ENCODE results near the gene TMEM225.

DNA sequence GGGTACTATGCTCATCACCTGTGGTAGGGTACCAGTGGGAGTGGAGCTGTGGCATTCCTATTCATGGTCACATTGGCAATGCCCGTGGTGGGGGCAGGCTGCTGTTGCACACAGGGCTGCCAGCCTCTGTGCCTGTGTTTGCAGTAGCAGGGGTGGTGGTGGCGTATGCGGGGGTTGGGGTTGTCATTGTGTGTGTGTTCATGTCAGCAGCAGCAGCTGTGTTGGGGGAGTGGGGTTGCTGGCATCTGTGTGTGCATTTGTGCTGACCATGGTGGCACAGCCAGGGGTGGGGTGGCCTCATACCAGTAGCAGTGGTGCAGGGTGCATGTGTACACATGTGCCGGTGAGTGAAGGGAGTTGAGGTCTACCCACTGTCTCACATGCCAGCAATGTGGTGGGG, 34.4 kb downstream of the TMEM225 start:
- TF ChIP-seq POLR2A (IDR thresholded peaks at IDR 0.05; ENCODE audit: low read depth, low read length) (no peak), EZH2 (IDR thresholded peaks at IDR 0.05; ENCODE audit: borderline replicate concordance, low read depth, low read length, severe bottlenecking) (no peak), POLR2AphosphoS5 (IDR thresholded peaks at IDR 0.05; ENCODE audit: insufficient read depth, low read depth, low read length) (no peak), FOS (IDR thresholded peaks at IDR 0.05; ENCODE audit: borderline replicate concordance, insufficient read depth, low read length) (no peak)
- TF ChIP-seq, protein P1, sequence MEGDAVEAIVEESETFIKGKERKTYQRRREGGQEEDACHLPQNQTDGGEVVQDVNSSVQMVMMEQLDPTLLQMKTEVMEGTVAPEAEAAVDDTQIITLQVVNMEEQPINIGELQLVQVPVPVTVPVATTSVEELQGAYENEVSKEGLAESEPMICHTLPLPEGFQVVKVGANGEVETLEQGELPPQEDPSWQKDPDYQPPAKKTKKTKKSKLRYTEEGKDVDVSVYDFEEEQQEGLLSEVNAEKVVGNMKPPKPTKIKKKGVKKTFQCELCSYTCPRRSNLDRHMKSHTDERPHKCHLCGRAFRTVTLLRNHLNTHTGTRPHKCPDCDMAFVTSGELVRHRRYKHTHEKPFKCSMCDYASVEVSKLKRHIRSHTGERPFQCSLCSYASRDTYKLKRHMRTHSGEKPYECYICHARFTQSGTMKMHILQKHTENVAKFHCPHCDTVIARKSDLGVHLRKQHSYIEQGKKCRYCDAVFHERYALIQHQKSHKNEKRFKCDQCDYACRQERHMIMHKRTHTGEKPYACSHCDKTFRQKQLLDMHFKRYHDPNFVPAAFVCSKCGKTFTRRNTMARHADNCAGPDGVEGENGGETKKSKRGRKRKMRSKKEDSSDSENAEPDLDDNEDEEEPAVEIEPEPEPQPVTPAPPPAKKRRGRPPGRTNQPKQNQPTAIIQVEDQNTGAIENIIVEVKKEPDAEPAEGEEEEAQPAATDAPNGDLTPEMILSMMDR (IDR thresholded peaks at IDR 0.05; ENCODE audit: extremely low read depth in 1 of 2, insufficient read depth in 1 of 2, low read depth in 1 of 2, low read length in 2 of 2): no peak
- TF ChIP-seq, protein P2, sequence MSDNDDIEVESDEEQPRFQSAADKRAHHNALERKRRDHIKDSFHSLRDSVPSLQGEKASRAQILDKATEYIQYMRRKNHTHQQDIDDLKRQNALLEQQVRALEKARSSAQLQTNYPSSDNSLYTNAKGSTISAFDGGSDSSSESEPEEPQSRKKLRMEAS (IDR thresholded peaks at IDR 0.05; ENCODE audit: insufficient read depth, insufficient read length): no peak

Data from endothelial cell of umbilical vein (primary cell).